Activated CD4-positive, alpha-beta memory T cell treated with anti-CD3 and anti-CD28 coated beads, Interleukin-2, amount 10 ng/mL, durations not matched to agents 7 days and 5 days (primary cell): ENCODE results near the gene NECTIN2. TPM values are rescaled to one million over a fixed set of nuclear protein-coding genes. Genes with fewer than 3 reads are reported as not detected.
"Not testable (repeated sequence)": the region's sequence is repeated elsewhere in the genome, so short reads cannot be mapped to it uniquely, and the experiment has no call there.

ENCODE experiments used
- CTCF ChIA-PET: fragments of 350-600 bp; sonication (Branson Sonifier 250); formaldehyde crosslinking; loops from one replicate; lab custom pipeline; 2021; ENCODE audit warnings: antibody characterized with exemption, inconsistent platforms; lab: Charles Lee
- POLR2A ChIA-PET: fragments of 350-600 bp; sonication (Branson Sonifier 250); formaldehyde crosslinking; loops from one replicate; lab custom pipeline; 2021; ENCODE audit warnings: antibody characterized with exemption; lab: Charles Lee
- DNase-seq: peaks from one replicate; pipeline ENCODE4 v3.0.0-alpha.2; 2020
- H3K27ac Mint-ChIP-seq: one replicate; pipeline ENCODE4 v1.8.0; 2021; ENCODE audit warnings: mild to moderate bottlenecking, mixed read lengths
- H3K27me3 Mint-ChIP-seq: one replicate; pipeline ENCODE4 v1.8.0; 2021; ENCODE audit warnings: mixed read lengths
- H3K36me3 Mint-ChIP-seq: one replicate; pipeline ENCODE4 v1.8.0; 2021; ENCODE audit warnings: low read depth, mixed read lengths
- H3K4me1 Mint-ChIP-seq: one replicate; pipeline ENCODE4 v1.8.0; 2021; ENCODE audit warnings: mixed read lengths
- H3K4me3 Mint-ChIP-seq: one replicate; pipeline ENCODE4 v1.8.0; 2021; ENCODE audit warnings: mild to moderate bottlenecking, mixed read lengths
- H3K9me3 Mint-ChIP-seq: one replicate; pipeline ENCODE4 v1.8.0; 2021; ENCODE audit warnings: mixed read lengths
- total RNA-seq, 2 experiments: library from RNA; stranded (reverse); gene quantifications; one replicate each; pipeline ENCODE4 v1.2.3, GENCODE V29; 2021

The NECTIN2 gene
- total RNA-seq, 2 experiments from 2014 or later = 0.25 to 0.38 TPM

DNA sequence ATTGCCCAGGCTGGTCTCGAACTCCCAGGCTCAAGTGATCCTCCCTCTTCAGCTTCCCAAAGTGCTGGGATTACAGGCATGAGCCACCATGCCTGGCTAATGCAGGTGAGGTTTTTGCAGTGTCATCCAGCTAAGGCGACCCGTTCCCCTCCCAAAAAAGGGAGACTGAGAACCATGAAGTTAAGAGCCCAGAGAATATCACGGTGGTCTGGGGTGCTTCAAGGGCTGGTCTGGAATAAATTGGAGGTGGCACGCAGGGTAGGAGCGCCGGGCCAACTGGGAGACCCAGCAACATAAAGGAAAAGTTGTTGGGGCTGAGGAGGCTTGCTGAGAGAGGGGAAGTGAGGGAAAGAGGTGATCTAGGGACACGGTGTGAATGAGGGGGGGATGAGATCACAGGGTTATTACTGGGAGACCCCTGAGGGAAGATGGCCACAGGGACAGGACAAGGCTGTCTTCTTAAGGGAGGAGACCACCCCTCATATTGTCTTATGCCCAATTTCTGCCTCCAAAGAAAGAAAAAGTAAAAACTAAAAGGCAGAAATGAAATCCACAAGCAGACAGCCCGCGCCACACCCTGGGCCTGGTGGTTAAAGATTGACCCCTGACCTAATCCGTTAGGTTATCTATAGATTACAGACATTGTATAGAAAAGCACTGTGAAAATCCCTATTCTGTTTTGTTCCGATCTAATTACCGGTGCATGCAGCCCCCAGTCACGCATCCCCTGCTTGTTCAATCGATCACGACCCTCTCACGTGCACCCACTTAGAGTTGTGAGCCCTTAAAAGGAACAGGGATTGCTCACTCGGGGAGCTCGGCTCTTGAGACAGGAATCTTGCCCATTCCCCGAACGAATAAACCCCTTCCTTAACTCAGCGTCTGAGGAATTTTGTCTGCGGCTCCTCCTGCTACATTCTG lies 67.7 kb downstream of the NECTIN2 start:
- Mint-ChIP-seq H3K4me3 (peak overlapping the region; percentile 88), H3K27me3 (peaks cover 22% of the 10 kb centered on the region), H3K4me1 (peaks cover 14% of the 10 kb centered on the region)
- not testable (repeated sequence) for H3K27ac Mint-ChIP-seq, DNase-seq, H3K36me3 Mint-ChIP-seq, H3K9me3 Mint-ChIP-seq
- ChIA-PET POLR2A (interaction anchor here (0.9 kb wide), 1 partner anchor 41 kb away, joined by 3 read pairs; the partner anchor contains the start of gene CLPTM1), CTCF (interaction anchor here (2.3 kb wide), 1 partner anchor 10 kb away, joined by 8 read pairs; no protein-coding TSS in a partner anchor)

DNA sequence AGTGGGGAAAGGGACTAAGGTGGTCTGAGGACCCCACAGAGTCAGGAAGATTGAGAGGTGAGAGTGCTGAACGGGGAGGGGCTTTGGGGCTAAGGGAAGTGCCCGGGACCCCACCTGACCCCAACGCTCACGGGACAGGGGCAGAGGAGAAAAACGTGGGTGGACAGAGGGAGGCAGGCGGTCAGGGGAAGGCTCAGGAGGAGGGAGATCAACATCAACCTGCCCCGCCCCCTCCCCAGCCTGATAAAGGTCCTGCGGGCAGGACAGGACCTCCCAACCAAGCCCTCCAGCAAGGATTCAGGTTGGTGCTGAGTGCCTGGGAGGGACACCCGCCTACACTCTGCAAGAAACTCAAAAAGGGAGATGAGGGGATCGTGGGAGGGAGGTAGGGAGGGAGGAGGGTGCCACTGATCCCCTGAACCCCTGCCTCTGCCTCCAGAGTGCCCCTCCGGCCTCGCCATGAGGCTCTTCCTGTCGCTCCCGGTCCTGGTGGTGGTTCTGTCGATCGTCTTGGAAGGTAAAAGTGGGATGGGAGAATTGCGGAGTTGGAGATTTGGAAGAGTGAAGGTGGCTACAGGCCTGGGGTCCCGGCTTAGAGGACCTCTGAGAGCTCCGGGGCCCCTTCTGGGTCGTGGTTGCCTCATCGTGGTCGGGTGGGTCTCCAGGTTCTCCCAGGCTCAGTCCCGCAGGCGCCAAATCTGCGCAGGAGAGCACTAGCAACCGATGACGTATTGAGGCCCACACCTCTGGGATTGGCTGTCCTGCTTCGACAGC lies 68.5 kb downstream of the NECTIN2 start, which contains the start of gene APOC1:
APOC1 (plus strand) TSS at position 176 of the 774 bp plus-strand sequence; CDS start at position 460, 284 bp downstream.
- DNase-seq = peak; percentile 84
- Mint-ChIP-seq H3K27ac (peak within 1 kb of the TSS; percentile 71), H3K4me3 (peak within 1 kb of the TSS; percentile 88), H3K27me3 (peaks cover 22% of the 10 kb centered on the region), H3K4me1 (peaks cover 14% of the 10 kb centered on the region)
- POLR2A ChIA-PET, H3K36me3 Mint-ChIP-seq, H3K9me3 Mint-ChIP-seq: not testable (repeated sequence)
- CTCF ChIA-PET = interaction anchor here (0.8 to 1.1 kb wide), 3 partner anchors 8 to 261 kb away, joined by 3 to 4 read pairs (median 4); no protein-coding TSS in a partner anchor

DNA sequence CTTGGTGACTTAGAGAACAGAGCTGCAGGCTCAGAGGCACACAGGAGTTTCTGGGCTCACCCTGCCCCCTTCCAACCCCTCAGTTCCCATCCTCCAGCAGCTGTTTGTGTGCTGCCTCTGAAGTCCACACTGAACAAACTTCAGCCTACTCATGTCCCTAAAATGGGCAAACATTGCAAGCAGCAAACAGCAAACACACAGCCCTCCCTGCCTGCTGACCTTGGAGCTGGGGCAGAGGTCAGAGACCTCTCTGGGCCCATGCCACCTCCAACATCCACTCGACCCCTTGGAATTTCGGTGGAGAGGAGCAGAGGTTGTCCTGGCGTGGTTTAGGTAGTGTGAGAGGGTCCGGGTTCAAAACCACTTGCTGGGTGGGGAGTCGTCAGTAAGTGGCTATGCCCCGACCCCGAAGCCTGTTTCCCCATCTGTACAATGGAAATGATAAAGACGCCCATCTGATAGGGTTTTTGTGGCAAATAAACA lies 78.2 kb downstream of the NECTIN2 start:
- ChIA-PET CTCF (interaction anchor here (1.1 kb wide), 1 partner anchor 34 kb away, joined by 3 read pairs; no protein-coding TSS in a partner anchor), POLR2A (no interaction called here)
- Mint-ChIP-seq H3K4me3 (no peak overlapping the region), H3K27me3 (peaks cover 19% of the 10 kb centered on the region), H3K36me3 (no peaks in the 10 kb centered on the region), H3K9me3 (no peaks in the 10 kb centered on the region), H3K4me1 (peaks cover 4% of the 10 kb centered on the region), H3K27ac (no peak overlapping the region)
- no peak for DNase-seq

DNA sequence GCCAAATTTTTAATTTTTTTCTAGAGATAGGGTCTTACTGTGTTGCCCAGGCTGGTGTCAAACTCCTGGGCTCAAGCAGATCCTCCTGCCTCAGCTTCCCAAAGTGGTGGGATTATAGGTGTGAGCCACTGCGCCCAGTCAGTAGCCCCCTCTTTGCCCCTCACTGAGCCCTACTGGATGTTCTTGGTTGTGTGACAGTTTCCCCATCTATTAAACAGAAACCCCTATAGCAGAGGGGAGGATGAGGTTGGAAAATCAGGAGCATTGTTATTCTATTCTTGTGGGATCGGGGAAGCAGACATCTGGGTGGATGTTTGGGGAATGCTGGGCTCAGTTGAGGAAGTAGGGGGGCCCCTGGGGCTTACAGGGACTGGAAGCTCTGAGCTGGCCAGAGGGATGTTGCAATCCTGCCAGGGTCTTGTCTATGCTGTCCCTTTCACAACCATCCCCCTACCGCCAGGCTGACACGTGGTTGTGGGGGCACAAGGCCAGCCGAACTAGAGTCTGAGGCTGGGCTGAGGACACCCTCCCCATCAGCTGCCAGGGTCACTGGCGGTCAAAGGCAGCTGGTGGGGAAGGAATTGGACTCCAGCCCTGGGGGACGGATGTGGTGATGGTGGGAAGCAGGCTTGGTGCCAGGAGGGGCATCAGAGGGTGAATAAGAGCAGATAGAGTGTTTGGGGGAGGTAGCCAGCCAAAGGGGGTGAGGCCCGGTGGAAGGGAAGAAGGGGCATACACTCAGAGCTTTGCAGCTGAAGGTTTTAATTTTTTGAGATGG lies 79.2 kb downstream of the NECTIN2 start:
- Mint-ChIP-seq H3K4me3 (no peak overlapping the region), H3K36me3 (no peaks in the 10 kb centered on the region), H3K27ac (no peak overlapping the region), H3K9me3 (no peaks in the 10 kb centered on the region), H3K27me3 (peaks cover 19% of the 10 kb centered on the region), H3K4me1 (peaks cover 4% of the 10 kb centered on the region)
- DNase-seq = no peak
- CTCF ChIA-PET = no interaction called here
- POLR2A ChIA-PET = no interaction called here

DNA sequence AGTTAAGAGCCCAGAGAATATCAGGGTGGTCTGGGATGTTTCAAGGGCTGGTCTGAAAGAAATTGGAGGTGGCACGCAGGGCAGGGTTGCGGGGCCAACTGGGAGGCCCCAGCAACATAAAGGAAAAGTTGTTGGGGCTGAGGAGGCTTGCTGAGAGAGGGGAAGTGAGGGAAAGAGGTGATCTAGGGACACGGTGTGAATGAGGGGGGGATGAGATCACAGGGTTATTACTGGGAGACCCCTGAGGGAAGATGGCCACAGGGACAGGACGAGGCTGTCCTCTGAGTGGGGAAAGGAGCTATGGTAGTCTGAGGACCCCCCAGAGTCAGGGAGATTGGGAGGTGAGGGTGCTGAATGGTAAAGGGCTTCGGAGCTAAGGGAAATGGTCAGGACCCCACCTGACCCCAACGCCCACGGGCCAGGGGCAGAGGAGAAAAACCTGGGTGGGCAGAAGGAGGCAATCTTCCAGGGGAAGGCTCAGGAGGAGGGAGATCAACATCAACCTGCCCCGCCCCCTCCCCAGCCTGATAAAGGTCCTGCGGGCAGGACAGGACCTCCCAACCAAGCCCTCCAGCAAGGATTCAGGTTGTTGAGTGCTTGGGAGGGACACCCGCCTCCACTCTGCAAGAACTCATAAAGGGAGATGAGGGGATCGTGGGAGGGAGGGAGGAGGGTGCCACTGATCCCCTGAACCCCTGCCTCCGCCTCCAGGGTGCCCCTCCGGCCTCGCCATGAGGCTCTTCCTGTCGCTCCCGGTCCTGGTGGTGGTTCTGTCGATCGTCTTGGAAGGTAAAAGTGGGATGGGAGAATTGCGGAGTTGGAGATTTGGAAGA lies 80.4 kb downstream of the NECTIN2 start:
- POLR2A ChIA-PET, H3K9me3 Mint-ChIP-seq, H3K4me1 Mint-ChIP-seq, H3K36me3 Mint-ChIP-seq, H3K4me3 Mint-ChIP-seq, CTCF ChIA-PET, DNase-seq, H3K27ac Mint-ChIP-seq: not testable (repeated sequence)
- H3K27me3 Mint-ChIP-seq = peaks cover 19% of the 10 kb centered on the region

DNA sequence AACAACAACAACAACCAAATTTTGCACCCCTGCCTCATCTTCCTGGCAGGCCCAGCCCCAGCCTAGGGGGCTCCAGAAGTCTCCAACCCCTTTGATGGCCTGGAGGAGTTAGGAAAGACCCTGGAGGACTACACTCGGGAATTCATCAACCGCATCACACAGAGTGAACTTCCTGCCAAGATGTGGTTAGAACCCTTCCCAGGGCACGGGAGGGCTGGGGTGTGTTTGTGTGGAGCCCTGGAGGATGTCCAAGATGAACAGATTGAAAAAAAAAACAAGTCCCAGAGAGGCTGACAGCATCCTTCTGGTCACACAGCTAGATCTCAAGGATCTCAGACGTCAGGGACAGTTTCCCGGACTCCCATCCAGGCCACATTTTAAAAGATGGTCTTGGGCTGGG lies 81.6 kb downstream of the NECTIN2 start:
- CTCF ChIA-PET = no interaction called here
- Mint-ChIP-seq H3K27me3 (peaks cover 19% of the 10 kb centered on the region), H3K36me3 (no peaks in the 10 kb centered on the region), H3K27ac (no peak overlapping the region), H3K9me3 (no peaks in the 10 kb centered on the region), H3K4me1 (peaks cover 4% of the 10 kb centered on the region), H3K4me3 (no peak overlapping the region)
- POLR2A ChIA-PET = no interaction called here
- no peak for DNase-seq

DNA sequence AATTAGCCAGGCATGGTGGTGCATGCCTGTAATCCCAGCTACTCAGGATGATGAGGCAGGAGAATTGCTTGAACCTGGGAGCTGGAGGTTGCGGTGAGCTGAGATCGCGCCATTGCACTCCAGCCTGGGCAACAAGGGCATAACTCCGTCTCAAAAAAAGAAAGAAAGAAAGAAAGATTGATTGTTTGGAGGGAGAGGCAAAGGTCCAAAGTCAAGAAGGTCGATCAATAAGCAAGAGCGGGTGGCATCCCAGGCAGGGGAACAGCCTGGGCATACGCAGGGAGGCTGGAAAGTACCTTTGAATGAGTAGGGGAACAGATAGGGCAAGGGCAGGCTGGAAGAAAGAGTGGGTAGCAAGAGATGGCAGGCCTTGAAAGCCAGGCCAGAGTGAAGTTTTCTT lies 84.0 kb downstream of the NECTIN2 start:
- CTCF ChIA-PET = no interaction called here
- POLR2A ChIA-PET = no interaction called here
- H3K27me3 Mint-ChIP-seq = peaks cover 21% of the 10 kb centered on the region
- peaks cover 4% of the 10 kb centered on the region for H3K4me1 Mint-ChIP-seq
- H3K36me3 Mint-ChIP-seq = no peaks in the 10 kb centered on the region
- DNase-seq = no peak
- H3K9me3 Mint-ChIP-seq = no peaks in the 10 kb centered on the region
- H3K4me3 Mint-ChIP-seq = no peak overlapping the region
- H3K27ac Mint-ChIP-seq = no peak overlapping the region

DNA sequence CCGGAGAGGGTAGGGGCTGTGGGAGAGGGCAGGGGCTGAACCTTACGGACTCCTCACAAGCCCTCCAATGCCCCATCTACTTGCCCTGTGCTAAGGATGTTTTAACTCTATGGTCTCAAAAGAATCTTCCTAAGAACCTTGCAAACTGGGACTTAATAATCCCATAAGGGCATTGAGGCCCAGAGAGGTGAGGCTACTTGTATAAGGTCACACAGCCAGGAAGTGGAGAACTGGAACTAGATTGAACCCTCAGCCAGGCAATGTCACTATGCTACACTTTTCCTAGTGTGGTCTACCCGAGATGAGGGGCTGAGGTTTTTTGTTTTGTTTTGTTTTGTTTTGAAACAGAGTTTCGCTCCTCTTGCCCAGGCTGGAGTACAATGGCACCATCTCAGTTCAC lies 85.4 kb downstream of the NECTIN2 start:
- Mint-ChIP-seq H3K4me3 (no peak overlapping the region), H3K27ac (no peak overlapping the region), H3K9me3 (no peaks in the 10 kb centered on the region), H3K27me3 (peaks cover 9% of the 10 kb centered on the region), H3K36me3 (no peaks in the 10 kb centered on the region), H3K4me1 (peaks cover 4% of the 10 kb centered on the region)
- ChIA-PET POLR2A (no interaction called here), CTCF (no interaction called here)
- DNase-seq = no peak

Other genes with a start within 250 kb of the NECTIN2 start
- not detected for gene IGSF23, start 232.7 kb upstream of the NECTIN2 start, total RNA-seq
- 1 to 10 TPM; 1.7 to 2.1 TPM for gene PVR, start 202.4 kb upstream of the NECTIN2 start, total RNA-seq
- under 1 TPM in 1 of 2 experiments, not detected in 1; 0.30 TPM for gene CEACAM19, start 174.8 kb upstream of the NECTIN2 start, total RNA-seq
- gene CEACAM16, start 147.1 kb upstream of the NECTIN2 start, total RNA-seq = not detected
- 10 to 100 TPM; 63.4 to 66.6 TPM for gene BCL3, start 97.6 kb upstream of the NECTIN2 start, total RNA-seq
- gene CBLC, start 68.4 kb upstream of the NECTIN2 start, total RNA-seq = not detected
- gene BCAM, start 37.2 kb upstream of the NECTIN2 start, total RNA-seq = not detected
- gene TOMM40, start 45.0 kb downstream of the NECTIN2 start, total RNA-seq = 10 to 100 TPM; 46.6 to 47.4 TPM
- gene APOE, start 59.5 kb downstream of the NECTIN2 start, total RNA-seq = not detected
- gene APOC1, start 68.3 kb downstream of the NECTIN2 start, total RNA-seq = 1 to 10 TPM in 1 of 2 experiments, under 1 TPM in 1; 0.78 to 2.3 TPM
- not detected for gene APOC4, start 95.9 kb downstream of the NECTIN2 start, total RNA-seq
- gene APOC2, start 99.8 kb downstream of the NECTIN2 start, total RNA-seq = not detected
- gene CLPTM1, start 109.1 kb downstream of the NECTIN2 start, total RNA-seq = 10 to 100 TPM; 66.9 to 68.6 TPM
- gene RELB, start 155.2 kb downstream of the NECTIN2 start, total RNA-seq = 10 to 100 TPM; 32.6 to 33.5 TPM
- 10 to 100 TPM; 84.3 to 88.0 TPM for gene CLASRP, start 192.7 kb downstream of the NECTIN2 start, total RNA-seq
- 1 to 10 TPM; 5.4 to 5.9 TPM for gene ZNF296, start 230.2 kb downstream of the NECTIN2 start, total RNA-seq
- gene GEMIN7, start 233.0 kb downstream of the NECTIN2 start, total RNA-seq = 10 to 100 TPM; 31.7 to 35.5 TPM
- 10 to 100 TPM; 16.3 to 16.4 TPM for gene PPP1R37, start 246.9 kb downstream of the NECTIN2 start, total RNA-seq